Keratinocyte (primary cell): ENCODE results near the gene STEAP3. TPM values are rescaled to one million over a fixed set of nuclear protein-coding genes. Genes with fewer than 3 reads are reported as not detected.

Source experiments
- DNase-seq: peaks from one replicate; pipeline ENCODE4 v3.0.0-alpha.2; 2011; ENCODE audit warnings: low read depth, missing footprints, low spot score
- FAIRE-seq: peaks from 2 replicates; lab custom pipeline; 2011; peaks lifted over from hg19 to GRCh38; lab: Jason Lieb, UNC
- H2AFZ ChIP-seq: 2 replicates; pipeline ENCODE4 v1.6.0; 2012; ENCODE audit warnings: low read length, control low read depth, inconsistent platforms; ENCODE audit not compliant: control insufficient read depth
- H3K27ac ChIP-seq: 2 replicates; pipeline ENCODE4 v1.5.1; 2011; ENCODE audit warnings: low read length; ENCODE audit not compliant: control insufficient read depth, insufficient read depth
- H3K27me3 ChIP-seq: 3 replicates; pipeline ENCODE4 v1.6.0; 2011; ENCODE audit warnings: low read length; ENCODE audit not compliant: control insufficient read depth, insufficient read depth; ENCODE audit errors: extremely low read depth
- H3K36me3 ChIP-seq, 2 experiments: 2 replicates in 1 of 2; 3 replicates in 1 of 2; pipeline ENCODE4 v1.5.1; 2011; ENCODE audit warnings: low read length in 2 of 2, mild to moderate bottlenecking in 1 of 2; ENCODE audit not compliant: control insufficient read depth in 2 of 2, insufficient read depth in 2 of 2; ENCODE audit errors: extremely low read depth in 1 of 2
- H3K4me1 ChIP-seq: 3 replicates; pipeline ENCODE4 v1.5.1; 2011; ENCODE audit warnings: low read length; ENCODE audit not compliant: control insufficient read depth, insufficient read depth; ENCODE audit errors: extremely low read depth
- H3K4me2 ChIP-seq: 3 replicates; pipeline ENCODE4 v1.6.0; 2011; ENCODE audit warnings: low read depth, low read length; ENCODE audit not compliant: control insufficient read depth, insufficient read depth; ENCODE audit errors: extremely low read depth
- H3K4me3 ChIP-seq, 3 experiments: fragments of 200-600 bp in 1 of 3; sonication (generic) in 1 of 3; 2 replicates in 2 of 3; 3 replicates in 1 of 3; pipeline ENCODE4 v1.5.1; 2011 to 2016; ENCODE audit warnings: low read length in 3 of 3, mild to moderate bottlenecking in 3 of 3, control low read depth in 2 of 3, inconsistent platforms in 1 of 3, low read depth in 1 of 3, mixed read lengths in 1 of 3, mixed run types in 1 of 3, moderate library complexity in 1 of 3; ENCODE audit not compliant: control insufficient read depth in 2 of 3, insufficient read depth in 2 of 3; ENCODE audit errors: extremely low read depth in 1 of 3
- H3K79me2 ChIP-seq: 2 replicates; pipeline ENCODE4 v1.6.0; 2012; ENCODE audit warnings: low read length; ENCODE audit not compliant: control insufficient read depth, insufficient read depth
- H3K9ac ChIP-seq: 3 replicates; pipeline ENCODE4 v1.6.0; 2011; ENCODE audit warnings: low read length; ENCODE audit not compliant: control insufficient read depth, insufficient read depth; ENCODE audit errors: extremely low read depth
- H3K9me1 ChIP-seq: 3 replicates; pipeline ENCODE4 v1.6.0; 2011; ENCODE audit warnings: low read length; ENCODE audit not compliant: control insufficient read depth, insufficient read depth; ENCODE audit errors: extremely low read depth
- H3K9me3 ChIP-seq: 2 replicates; pipeline ENCODE4 v1.5.1; 2012; ENCODE audit warnings: low read depth, low read length; ENCODE audit not compliant: control insufficient read depth
- H4K20me1 ChIP-seq: 3 replicates; pipeline ENCODE4 v1.6.0; 2011; ENCODE audit warnings: low read length; ENCODE audit not compliant: control insufficient read depth, insufficient read depth; ENCODE audit errors: extremely low read depth
- EZH2 ChIP-seq: IDR thresholded peaks from one replicate; pipeline ENCODE4 v1.6.1; 2012; ENCODE audit warnings: inconsistent platforms, mild to moderate bottlenecking, low read length, moderate library complexity
- dilution Hi-C: fragments of 300-500 bp; cut with MboI; formaldehyde crosslinking; loops from one replicate; pipeline ENCODE4 v1.7.0; 2020; ENCODE audit warnings: low sequenced_read_pairs; ENCODE audit not compliant: extremely low pct_ligation_motif_present
- polyA plus RNA-seq, 5 experiments: library from polyadenylated mRNA; depleted of rRNA in 3 of 5; stranded (reverse) in 3 of 5; stranded (forward) in 1 of 5; unstranded in 1 of 5; fragments of >200 nt; gene quantifications; 1 replicate in 1 of 5; 2 replicates in 3 of 5; 3 replicates in 1 of 5; pipeline versions ENCODE4 v1.2.1 to v1.2.3, GENCODE V29; 2011 to 2012; ENCODE audit warnings: missing spikeins in 2 of 5, low read depth in 1 of 5, low replicate concordance in 1 of 5
- TF ChIP-seq, protein P1 (sequence below), 3 experiments: IDR thresholded peaks in 1 of 3; conservative IDR thresholded peaks in 1 of 3; optimal IDR thresholded peaks in 1 of 3; 2 replicates in 2 of 3; 3 replicates in 1 of 3; pipeline versions ENCODE3 to v1.5.1; 2011; ENCODE audit warnings: low read length in 3 of 3, mild to moderate bottlenecking in 3 of 3, moderate library complexity in 2 of 3, control low read depth in 1 of 3, inconsistent platforms in 1 of 3; ENCODE audit not compliant: insufficient read depth in 2 of 3; ENCODE audit errors: extremely low read depth in 1 of 3

Gene STEAP3
- polyA plus RNA-seq, 1 donor (not counting 4 experiments of a cell fraction or from before 2014, with no cell fraction given), result 19.9 TPM

DNA sequence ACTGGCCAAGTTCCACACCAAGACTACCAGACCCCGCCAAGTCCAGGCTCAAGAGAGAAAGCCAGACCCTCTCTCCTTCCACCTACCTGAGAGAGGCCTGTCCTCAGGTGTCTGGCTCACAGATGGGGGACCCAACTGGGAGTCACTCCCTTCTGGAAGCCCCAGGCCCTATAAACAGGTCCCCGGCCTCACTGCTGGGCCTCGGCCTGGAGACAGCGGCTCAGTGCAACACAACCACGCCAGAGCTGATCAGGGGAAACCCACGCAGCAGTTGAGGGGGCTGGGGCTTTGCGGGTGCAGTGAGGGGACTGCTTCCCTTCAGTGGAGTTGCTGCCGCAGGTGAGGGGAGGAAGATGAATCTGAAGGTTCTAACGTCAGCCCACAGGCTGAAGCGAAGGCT lies 42.2 kb upstream of the STEAP3 start:
- Histone ChIP-seq H3K79me2 (no peaks in the 10 kb centered on the region), H3K9ac (no peak overlapping the region), H3K4me2 (no peak overlapping the region), H3K9me1 (no peaks in the 10 kb centered on the region), H3K4me3 (no peak overlapping the region), H3K27ac (no peak overlapping the region), H3K4me1 (peaks cover 17% of the 10 kb centered on the region), H3K36me3 (no peaks in the 10 kb centered on the region), H2AFZ (no peak overlapping the region), H3K9me3 (no peaks in the 10 kb centered on the region), H3K27me3 (no peaks in the 10 kb centered on the region), H4K20me1 (no peaks in the 10 kb centered on the region)
- FAIRE-seq (no peak), DNase-seq (no peak)
- no peak for TF ChIP-seq EZH2
- TF ChIP-seq, protein P1, sequence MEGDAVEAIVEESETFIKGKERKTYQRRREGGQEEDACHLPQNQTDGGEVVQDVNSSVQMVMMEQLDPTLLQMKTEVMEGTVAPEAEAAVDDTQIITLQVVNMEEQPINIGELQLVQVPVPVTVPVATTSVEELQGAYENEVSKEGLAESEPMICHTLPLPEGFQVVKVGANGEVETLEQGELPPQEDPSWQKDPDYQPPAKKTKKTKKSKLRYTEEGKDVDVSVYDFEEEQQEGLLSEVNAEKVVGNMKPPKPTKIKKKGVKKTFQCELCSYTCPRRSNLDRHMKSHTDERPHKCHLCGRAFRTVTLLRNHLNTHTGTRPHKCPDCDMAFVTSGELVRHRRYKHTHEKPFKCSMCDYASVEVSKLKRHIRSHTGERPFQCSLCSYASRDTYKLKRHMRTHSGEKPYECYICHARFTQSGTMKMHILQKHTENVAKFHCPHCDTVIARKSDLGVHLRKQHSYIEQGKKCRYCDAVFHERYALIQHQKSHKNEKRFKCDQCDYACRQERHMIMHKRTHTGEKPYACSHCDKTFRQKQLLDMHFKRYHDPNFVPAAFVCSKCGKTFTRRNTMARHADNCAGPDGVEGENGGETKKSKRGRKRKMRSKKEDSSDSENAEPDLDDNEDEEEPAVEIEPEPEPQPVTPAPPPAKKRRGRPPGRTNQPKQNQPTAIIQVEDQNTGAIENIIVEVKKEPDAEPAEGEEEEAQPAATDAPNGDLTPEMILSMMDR (optimal IDR thresholded peaks at IDR 0.05 in 1 of 3, IDR thresholded peaks at IDR 0.05 in 1 of 3, conservative IDR thresholded peaks at IDR 0.05 in 1 of 3; ENCODE audit: extremely low read depth in 1 of 3, insufficient read depth in 2 of 3, low read length in 3 of 3), result no peak
- dilution Hi-C loops, result no loop called here

DNA sequence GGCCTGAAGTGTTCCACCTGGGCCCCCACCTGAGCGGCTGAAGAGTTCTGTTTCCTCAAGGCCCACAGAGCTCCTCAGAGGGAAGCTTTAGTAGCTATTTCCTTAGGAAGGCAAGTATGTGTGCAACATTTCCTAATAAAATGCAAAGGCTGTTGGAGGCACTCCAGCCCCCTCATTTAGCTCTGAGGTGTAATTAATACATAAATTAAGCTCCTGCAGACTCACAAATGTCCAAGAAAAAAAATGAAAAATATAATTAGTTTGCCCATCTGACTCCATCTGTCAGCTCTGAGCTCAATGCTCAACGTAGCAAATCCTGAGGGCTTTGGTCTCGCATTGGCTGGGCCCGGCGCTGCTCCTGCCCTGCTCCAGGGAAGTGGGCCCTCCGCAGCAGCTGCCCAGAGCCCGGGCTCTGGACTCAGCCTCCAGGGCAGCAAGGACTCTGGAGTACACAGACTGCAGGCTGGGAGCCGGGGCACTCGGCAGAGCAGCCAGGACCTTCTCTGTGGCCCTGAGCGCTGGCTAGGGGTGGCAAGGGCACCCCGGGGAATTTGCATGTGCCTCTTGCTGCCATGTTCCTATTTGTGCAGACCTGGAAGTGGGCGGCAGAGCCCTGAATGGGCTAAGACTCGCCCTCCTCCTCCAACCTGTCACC lies 41.7 kb upstream of the STEAP3 start:
- no peaks in the 10 kb centered on the region for H3K9me1 ChIP-seq
- dilution Hi-C loops, result no loop called here

More for the DNA sequence above, 41.7 kb upstream of the STEAP3 start:
- Histone ChIP-seq H3K4me2 (no peak overlapping the region), H3K27me3 (no peaks in the 10 kb centered on the region), H3K9ac (no peak overlapping the region), H3K4me3 (no peak overlapping the region), H3K9me3 (no peaks in the 10 kb centered on the region), H3K4me1 (peaks cover 17% of the 10 kb centered on the region), H3K36me3 (no peaks in the 10 kb centered on the region), H4K20me1 (no peaks in the 10 kb centered on the region), H2AFZ (no peak overlapping the region), H3K27ac (no peak overlapping the region), H3K79me2 (no peaks in the 10 kb centered on the region)
- TF ChIP-seq, protein P1 (optimal IDR thresholded peaks at IDR 0.05 in 1 of 3, IDR thresholded peaks at IDR 0.05 in 1 of 3, conservative IDR thresholded peaks at IDR 0.05 in 1 of 3; ENCODE audit: extremely low read depth in 1 of 3, insufficient read depth in 2 of 3, low read length in 3 of 3), result no peak
- TF ChIP-seq EZH2, result no peak
- FAIRE-seq, result no peak
- DNase-seq, result no peak
